Measurements from ENCODE around the gene MALRD1.
"Not testable (repeated sequence)": the region's sequence is repeated elsewhere in the genome, so short reads cannot be mapped to it uniquely, and the experiment has no call there.

DNA sequence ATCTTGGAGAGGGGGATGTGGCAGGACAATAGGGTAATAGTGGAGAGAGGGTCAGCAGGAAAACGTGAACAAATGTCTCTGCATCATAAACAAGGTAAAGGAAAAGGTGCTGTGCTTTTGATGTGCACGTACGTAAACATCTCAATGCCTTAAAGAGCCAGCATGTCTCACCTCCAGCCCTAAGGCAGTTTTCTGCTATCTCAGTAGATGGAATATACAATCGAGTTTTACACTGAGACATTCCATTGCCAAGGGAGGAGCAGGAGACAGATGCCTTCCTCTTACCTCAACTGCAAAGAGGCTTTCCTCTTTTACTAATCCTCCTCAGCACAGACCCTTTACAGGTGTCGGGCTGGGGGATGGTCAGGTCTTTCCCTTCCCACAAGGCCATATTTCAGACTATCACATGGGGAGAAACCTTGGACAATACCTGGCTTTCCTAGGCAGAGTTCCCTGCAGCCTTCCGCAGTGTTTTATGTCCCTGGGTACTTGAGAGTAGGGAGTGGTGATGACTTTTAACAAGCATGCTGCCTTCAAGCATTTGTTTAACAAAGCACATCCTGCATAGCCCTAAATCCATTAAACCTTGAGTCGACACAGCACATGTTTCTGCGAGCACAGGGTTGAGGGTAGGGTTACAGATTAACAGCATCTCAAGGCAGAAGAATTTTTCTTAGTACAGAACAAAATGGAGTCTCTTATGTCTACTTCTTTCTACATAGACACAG is 461.6 kb downstream of the MALRD1 start:
- not testable (repeated sequence) for TF ChIP-seq HDGF (IDR thresholded peaks at IDR 0.05; ENCODE audit: borderline replicate concordance); ELF4 (IDR thresholded peaks at IDR 0.05); LEF1 (IDR thresholded peaks at IDR 0.05; ENCODE audit: borderline replicate concordance); FOXK2 (IDR thresholded peaks at IDR 0.05); BHLHE40 (IDR thresholded peaks at IDR 0.05; ENCODE audit: borderline replicate concordance); FOXA1 (IDR thresholded peaks at IDR 0.05); CTBP1 (IDR thresholded peaks at IDR 0.05; ENCODE audit: borderline replicate concordance); ZNF384 (IDR thresholded peaks at IDR 0.05)
- TF ChIP-seq, protein P1, sequence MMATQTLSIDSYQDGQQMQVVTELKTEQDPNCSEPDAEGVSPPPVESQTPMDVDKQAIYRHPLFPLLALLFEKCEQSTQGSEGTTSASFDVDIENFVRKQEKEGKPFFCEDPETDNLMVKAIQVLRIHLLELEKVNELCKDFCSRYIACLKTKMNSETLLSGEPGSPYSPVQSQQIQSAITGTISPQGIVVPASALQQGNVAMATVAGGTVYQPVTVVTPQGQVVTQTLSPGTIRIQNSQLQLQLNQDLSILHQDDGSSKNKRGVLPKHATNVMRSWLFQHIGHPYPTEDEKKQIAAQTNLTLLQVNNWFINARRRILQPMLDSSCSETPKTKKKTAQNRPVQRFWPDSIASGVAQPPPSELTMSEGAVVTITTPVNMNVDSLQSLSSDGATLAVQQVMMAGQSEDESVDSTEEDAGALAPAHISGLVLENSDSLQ (IDR thresholded peaks at IDR 0.05), result not testable (repeated sequence)

Measured in HEK293T (cell line).